Neural cell (in vitro differentiated cells): ENCODE measurements around the gene GNLY. TPM values are rescaled to one million over a fixed set of nuclear protein-coding genes. Genes with fewer than 3 reads are reported as not detected.

Source experiments
- H2AFZ ChIP-seq: fragments of 200-600, 300-800 bp; sonication (generic), shearing (Covaris generic); 2 replicates; pipeline ENCODE4 v1.6.0; 2014; ENCODE audit warnings: low read depth, mild to moderate bottlenecking, antibody characterized with exemption, low read length, moderate library complexity
- H3F3A ChIP-seq: fragments of 200-600 bp; shearing (Covaris generic); 2 replicates; pipeline ENCODE4 v1.6.1; 2016; ENCODE audit warnings: mild to moderate bottlenecking, moderate library complexity, mixed read lengths, antibody characterized with exemption, low read length; ENCODE audit not compliant: insufficient read depth, poor library complexity, severe bottlenecking
- H3K27ac ChIP-seq: fragments of 200-600, 300-800 bp; sonication (generic), shearing (Covaris generic); 2 replicates; pipeline ENCODE4 v1.5.1; 2014; ENCODE audit warnings: mild to moderate bottlenecking, low read length, moderate library complexity
- H3K27me3 ChIP-seq: fragments of 300-800, 200-600 bp; sonication (generic), shearing (Covaris generic); 2 replicates; pipeline ENCODE4 v1.6.0; 2014; ENCODE audit warnings: mild to moderate bottlenecking, low read depth, low read length, moderate library complexity; ENCODE audit not compliant: insufficient read depth
- H3K36me3 ChIP-seq: fragments of 300-800, 200-600 bp; sonication (generic), shearing (Covaris generic); 2 replicates; pipeline ENCODE4 v1.5.1; 2014; ENCODE audit warnings: mild to moderate bottlenecking, antibody characterized with exemption, low read length, moderate library complexity; ENCODE audit not compliant: insufficient read depth
- H3K4me2 ChIP-seq: fragments of 300-800, 200-600 bp; sonication (generic), shearing (Covaris generic); 2 replicates; pipeline ENCODE4 v1.6.0; 2014; ENCODE audit warnings: mild to moderate bottlenecking, low read length
- H3K4me3 ChIP-seq: fragments of 300-800, 200-600 bp; sonication (generic), shearing (Covaris generic); 2 replicates; pipeline ENCODE4 v1.5.1; 2014; ENCODE audit warnings: mild to moderate bottlenecking, low read length, moderate library complexity
- H3K79me2 ChIP-seq: fragments of 200-600 bp; shearing (Covaris generic); replicated peaks from 2 replicates; pipeline ENCODE4 v1.6.0; 2014; ENCODE audit warnings: mild to moderate bottlenecking, low read length, moderate library complexity; ENCODE audit not compliant: insufficient read depth
- H3K9ac ChIP-seq: fragments of 300-800, 200-600 bp; sonication (generic), shearing (Covaris generic); 2 replicates; pipeline ENCODE4 v1.6.1; 2016; ENCODE audit warnings: mild to moderate bottlenecking, low read length, mixed read lengths
- H3K9me2 ChIP-seq: fragments of 200-600 bp; shearing (Covaris generic); 2 replicates; pipeline ENCODE4 v1.6.1; 2016; ENCODE audit warnings: mild to moderate bottlenecking, low read length, mixed read lengths; ENCODE audit not compliant: insufficient read depth
- H3K9me3 ChIP-seq: fragments of 200-600, 300-800 bp; sonication (generic), shearing (Covaris generic); 2 replicates; pipeline ENCODE4 v1.6.1; 2016; ENCODE audit warnings: mild to moderate bottlenecking, mixed run types, low read length, moderate library complexity, mixed read lengths
- H4K20me1 ChIP-seq: fragments of 200-600 bp; shearing (Covaris generic); 2 replicates; pipeline ENCODE4 v1.6.1; 2016; ENCODE audit warnings: mild to moderate bottlenecking, mixed run types; ENCODE audit not compliant: insufficient read depth
- EP300 ChIP-seq: fragments of 450-650 bp; conservative IDR thresholded peaks from 2 replicates; pipeline ENCODE4 v1.6.1; 2014; ENCODE audit warnings: antibody characterized with exemption, mild to moderate bottlenecking, moderate library complexity; ENCODE audit not compliant: poor library complexity, severe bottlenecking
- EZH2 ChIP-seq: fragments of 200-600, 300-800 bp; shearing (Covaris generic), sonication (generic); IDR thresholded peaks from 2 replicates; pipeline ENCODE4 v1.6.1; 2014; ENCODE audit warnings: antibody characterized with exemption, low read length, borderline replicate concordance, mild to moderate bottlenecking; ENCODE audit not compliant: insufficient read depth, poor library complexity, severe bottlenecking
- MXI1 ChIP-seq: fragments of 450-650 bp; conservative IDR thresholded peaks from 2 replicates; pipeline ENCODE4 v1.6.1; 2014; ENCODE audit warnings: antibody characterized with exemption, mild to moderate bottlenecking; ENCODE audit not compliant: poor library complexity, severe bottlenecking
- POLR2AphosphoS5 ChIP-seq: IDR thresholded peaks from 2 replicates; pipeline ENCODE4 v1.6.1; 2012
- RAD21 ChIP-seq: fragments of 450-650 bp; conservative IDR thresholded peaks from 2 replicates; pipeline ENCODE4 v1.6.1; 2014; ENCODE audit warnings: antibody characterized with exemption, mild to moderate bottlenecking, moderate library complexity
- SMC3 ChIP-seq: fragments of 450-650 bp; conservative IDR thresholded peaks from 2 replicates; pipeline ENCODE4 v1.6.1; 2014; ENCODE audit warnings: antibody characterized with exemption, mild to moderate bottlenecking, moderate library complexity; ENCODE audit not compliant: poor library complexity
- TAF1 ChIP-seq: IDR thresholded peaks from 2 replicates; pipeline ENCODE4 v1.6.1; 2012; ENCODE audit warnings: low read depth
- polyA minus RNA-seq: library from RNA; depleted of rRNA, polyadenylated mRNA; stranded (reverse); fragments of >200 nt; gene quantifications from 2 replicates; pipeline ENCODE4 v1.2.3, GENCODE V29; 2014
- polyA plus RNA-seq: library from polyadenylated mRNA; depleted of rRNA; stranded (reverse); fragments of >200 nt; gene quantifications from 2 replicates; pipeline ENCODE4 v1.2.3, GENCODE V29; 2014
- TF ChIP-seq, protein P1 (sequence below): fragments of 450-650 bp; IDR thresholded peaks from 2 replicates; pipeline ENCODE4 v1.5.1; 2014; ENCODE audit warnings: antibody characterized with exemption, mild to moderate bottlenecking, moderate library complexity; ENCODE audit not compliant: poor library complexity, severe bottlenecking
- TF ChIP-seq, protein P2 (sequence below): IDR thresholded peaks from 2 replicates; pipeline ENCODE4 v1.6.1; 2012; ENCODE audit warnings: borderline replicate concordance

GNLY gene
- polyA plus RNA-seq (not detected in 2 replicates), polyA minus RNA-seq (not detected in 2 replicates)

DNA sequence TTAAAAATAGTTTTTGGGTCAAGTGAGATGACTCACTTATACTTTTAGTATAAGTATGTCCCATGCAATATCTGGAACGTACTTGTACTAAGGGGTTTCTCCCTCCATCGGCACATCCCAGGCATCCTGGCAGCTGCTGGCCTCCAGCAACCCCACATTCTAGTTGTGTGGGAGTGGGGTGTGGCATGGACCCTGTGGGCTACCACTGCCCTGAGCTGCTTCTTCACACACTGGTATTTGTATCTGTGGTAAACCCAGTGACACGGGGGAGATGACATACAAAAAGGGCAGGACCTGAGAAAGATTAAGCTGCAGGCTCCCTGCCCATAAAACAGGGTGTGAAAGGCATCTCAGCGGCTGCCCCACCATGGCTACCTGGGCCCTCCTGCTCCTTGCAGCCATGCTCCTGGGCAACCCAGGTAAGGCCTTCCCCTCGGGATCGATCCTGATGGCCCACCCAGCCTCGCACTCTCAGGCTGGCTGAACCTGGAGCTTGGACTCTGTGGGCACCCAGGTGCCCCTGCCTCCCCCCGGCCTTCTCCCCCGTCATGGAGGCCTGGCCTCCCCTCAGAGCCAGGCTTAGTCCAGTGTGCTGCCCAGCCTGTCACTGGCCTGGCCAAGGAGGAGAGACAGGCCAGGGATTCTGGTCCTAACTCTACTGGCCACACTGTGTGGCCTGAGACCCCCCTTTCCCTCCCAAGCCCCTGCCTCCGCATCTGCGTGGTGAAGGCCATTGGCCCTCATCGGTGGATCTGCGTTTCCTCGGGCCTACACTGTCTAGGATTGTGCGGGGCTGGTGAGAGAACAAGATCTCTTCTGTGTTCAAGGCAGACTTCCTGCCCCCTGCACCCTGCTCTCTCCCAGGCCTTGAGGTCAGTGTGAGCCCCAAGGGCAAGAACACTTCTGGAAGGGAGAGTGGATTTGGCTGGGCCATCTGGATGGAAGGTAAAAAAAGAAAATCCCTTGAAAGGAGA, at the start of gene GNLY:
Gene GNLY, plus strand, starts transcription at position 307 of the 974 bp plus-strand sequence. Its CDS starts 61 bp downstream, at position 368.
- Histone ChIP-seq H3K4me3 (no peak within 1 kb of the TSS), H4K20me1 (no peaks in the 10 kb centered on the region), H3K9me2 (no peaks in the 10 kb centered on the region), H3K9ac (no peak within 1 kb of the TSS), H3K36me3 (no peaks in the 10 kb centered on the region), H3K4me2 (no peak within 1 kb of the TSS), H3K79me2 (no peaks in the 10 kb centered on the region), H2AFZ (no peak within 1 kb of the TSS), H3K27me3 (no peaks in the 10 kb centered on the region), H3K9me3 (no peaks in the 10 kb centered on the region), H3F3A (no peaks in the 10 kb centered on the region), H3K27ac (no peak within 1 kb of the TSS)
- TF ChIP-seq MXI1, result no peak
- TF ChIP-seq SMC3, result no peak
- TF ChIP-seq POLR2AphosphoS5, result no peak
- TF ChIP-seq, protein P1, sequence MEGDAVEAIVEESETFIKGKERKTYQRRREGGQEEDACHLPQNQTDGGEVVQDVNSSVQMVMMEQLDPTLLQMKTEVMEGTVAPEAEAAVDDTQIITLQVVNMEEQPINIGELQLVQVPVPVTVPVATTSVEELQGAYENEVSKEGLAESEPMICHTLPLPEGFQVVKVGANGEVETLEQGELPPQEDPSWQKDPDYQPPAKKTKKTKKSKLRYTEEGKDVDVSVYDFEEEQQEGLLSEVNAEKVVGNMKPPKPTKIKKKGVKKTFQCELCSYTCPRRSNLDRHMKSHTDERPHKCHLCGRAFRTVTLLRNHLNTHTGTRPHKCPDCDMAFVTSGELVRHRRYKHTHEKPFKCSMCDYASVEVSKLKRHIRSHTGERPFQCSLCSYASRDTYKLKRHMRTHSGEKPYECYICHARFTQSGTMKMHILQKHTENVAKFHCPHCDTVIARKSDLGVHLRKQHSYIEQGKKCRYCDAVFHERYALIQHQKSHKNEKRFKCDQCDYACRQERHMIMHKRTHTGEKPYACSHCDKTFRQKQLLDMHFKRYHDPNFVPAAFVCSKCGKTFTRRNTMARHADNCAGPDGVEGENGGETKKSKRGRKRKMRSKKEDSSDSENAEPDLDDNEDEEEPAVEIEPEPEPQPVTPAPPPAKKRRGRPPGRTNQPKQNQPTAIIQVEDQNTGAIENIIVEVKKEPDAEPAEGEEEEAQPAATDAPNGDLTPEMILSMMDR, result no peak
- TF ChIP-seq, protein P2, sequence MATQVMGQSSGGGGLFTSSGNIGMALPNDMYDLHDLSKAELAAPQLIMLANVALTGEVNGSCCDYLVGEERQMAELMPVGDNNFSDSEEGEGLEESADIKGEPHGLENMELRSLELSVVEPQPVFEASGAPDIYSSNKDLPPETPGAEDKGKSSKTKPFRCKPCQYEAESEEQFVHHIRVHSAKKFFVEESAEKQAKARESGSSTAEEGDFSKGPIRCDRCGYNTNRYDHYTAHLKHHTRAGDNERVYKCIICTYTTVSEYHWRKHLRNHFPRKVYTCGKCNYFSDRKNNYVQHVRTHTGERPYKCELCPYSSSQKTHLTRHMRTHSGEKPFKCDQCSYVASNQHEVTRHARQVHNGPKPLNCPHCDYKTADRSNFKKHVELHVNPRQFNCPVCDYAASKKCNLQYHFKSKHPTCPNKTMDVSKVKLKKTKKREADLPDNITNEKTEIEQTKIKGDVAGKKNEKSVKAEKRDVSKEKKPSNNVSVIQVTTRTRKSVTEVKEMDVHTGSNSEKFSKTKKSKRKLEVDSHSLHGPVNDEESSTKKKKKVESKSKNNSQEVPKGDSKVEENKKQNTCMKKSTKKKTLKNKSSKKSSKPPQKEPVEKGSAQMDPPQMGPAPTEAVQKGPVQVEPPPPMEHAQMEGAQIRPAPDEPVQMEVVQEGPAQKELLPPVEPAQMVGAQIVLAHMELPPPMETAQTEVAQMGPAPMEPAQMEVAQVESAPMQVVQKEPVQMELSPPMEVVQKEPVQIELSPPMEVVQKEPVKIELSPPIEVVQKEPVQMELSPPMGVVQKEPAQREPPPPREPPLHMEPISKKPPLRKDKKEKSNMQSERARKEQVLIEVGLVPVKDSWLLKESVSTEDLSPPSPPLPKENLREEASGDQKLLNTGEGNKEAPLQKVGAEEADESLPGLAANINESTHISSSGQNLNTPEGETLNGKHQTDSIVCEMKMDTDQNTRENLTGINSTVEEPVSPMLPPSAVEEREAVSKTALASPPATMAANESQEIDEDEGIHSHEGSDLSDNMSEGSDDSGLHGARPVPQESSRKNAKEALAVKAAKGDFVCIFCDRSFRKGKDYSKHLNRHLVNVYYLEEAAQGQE, result no peak
- no peak for TF ChIP-seq RAD21
- no peak for TF ChIP-seq EZH2
- TF ChIP-seq TAF1, result no peak
- no peak for TF ChIP-seq EP300

DNA sequence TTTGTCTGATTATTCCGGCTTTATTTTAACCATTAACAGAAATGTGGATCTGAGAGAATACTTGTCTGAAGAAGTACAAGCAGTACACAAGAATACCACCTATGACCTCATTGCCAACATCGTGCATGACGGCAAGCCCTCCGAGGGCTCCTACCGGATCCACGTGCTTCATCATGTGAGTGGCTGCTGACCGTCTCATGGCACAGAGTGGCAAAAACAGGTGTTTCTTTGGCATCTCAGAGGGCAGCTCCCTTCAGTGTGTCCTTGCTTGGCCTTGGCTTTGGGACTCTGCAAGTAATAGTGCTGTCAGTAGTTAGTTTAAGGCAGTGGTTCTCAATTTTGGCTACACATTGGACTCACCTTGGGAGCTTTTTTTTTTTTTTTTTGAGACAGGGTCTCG, 49.2 kb upstream of the GNLY start:
- no peaks in the 10 kb centered on the region for H3K27me3 ChIP-seq
- no peaks in the 10 kb centered on the region for H3K9me2 ChIP-seq
- H3K9ac ChIP-seq, result no peak overlapping the region
- H3F3A ChIP-seq, result no peaks in the 10 kb centered on the region
- no peak overlapping the region for H3K27ac ChIP-seq
- no peak overlapping the region for H3K4me2 ChIP-seq
- no peaks in the 10 kb centered on the region for H3K79me2 ChIP-seq
- H3K36me3 ChIP-seq, result peaks cover 17% of the 10 kb centered on the region
- H4K20me1 ChIP-seq, result no peaks in the 10 kb centered on the region
- no peak for TF ChIP-seq POLR2AphosphoS5
- no peak for TF ChIP-seq EP300
- no peak for TF ChIP-seq TAF1
- TF ChIP-seq MXI1, result no peak
- TF ChIP-seq, protein P2, result no peak
- no peak for TF ChIP-seq EZH2
- no peak overlapping the region for H2AFZ ChIP-seq
- no peak overlapping the region for H3K4me3 ChIP-seq
- no peaks in the 10 kb centered on the region for H3K9me3 ChIP-seq
